ENCODE results near the gene ALX4. TPM values are rescaled to one million over a fixed set of nuclear protein-coding genes. Genes with fewer than 3 reads are reported as not detected.

Gene ALX4
- total and polyA plus RNA-seq, 9 of the 15 experiments (the other 6 are each of a cell fraction or from before 2014, with no cell fraction given): 0.07 to 1.2 (median 0.33) TPM

DNA sequence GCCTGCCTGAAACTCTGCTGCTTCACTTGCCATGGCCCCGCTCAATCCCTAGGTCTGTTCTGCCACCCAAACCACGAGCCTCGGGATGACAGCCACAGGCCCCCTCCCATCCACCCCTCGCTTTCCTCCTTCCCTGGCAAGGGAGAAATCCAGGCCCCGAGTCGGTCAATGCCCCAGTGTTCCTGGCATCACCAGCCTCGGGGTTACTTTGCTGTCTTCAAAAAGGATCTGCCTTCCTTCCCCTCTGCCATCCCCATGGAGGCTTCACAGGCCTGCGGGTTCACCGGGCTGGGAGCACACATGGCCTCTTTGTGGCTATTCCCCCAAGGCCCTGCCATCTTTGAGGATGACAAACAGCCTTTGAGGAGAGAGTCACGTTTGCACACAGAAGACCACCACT lies 38.8 kb upstream of the ALX4 start (continued):
- TF ChIP-seq, protein P1, sequence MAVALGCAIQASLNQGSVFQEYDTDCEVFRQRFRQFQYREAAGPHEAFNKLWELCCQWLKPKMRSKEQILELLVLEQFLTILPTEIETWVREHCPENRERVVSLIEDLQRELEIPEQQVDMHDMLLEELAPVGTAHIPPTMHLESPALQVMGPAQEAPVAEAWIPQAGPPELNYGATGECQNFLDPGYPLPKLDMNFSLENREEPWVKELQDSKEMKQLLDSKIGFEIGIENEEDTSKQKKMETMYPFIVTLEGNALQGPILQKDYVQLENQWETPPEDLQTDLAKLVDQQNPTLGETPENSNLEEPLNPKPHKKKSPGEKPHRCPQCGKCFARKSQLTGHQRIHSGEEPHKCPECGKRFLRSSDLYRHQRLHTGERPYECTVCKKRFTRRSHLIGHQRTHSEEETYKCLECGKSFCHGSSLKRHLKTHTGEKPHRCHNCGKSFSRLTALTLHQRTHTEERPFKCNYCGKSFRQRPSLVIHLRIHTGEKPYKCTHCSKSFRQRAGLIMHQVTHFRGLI (CRISPR knock-in tag; IDR thresholded peaks at IDR 0.05): no peak
- TF ChIP-seq ETV5 (CRISPR knock-in tag; IDR thresholded peaks at IDR 0.05; ENCODE audit: low read depth) (no peak), SNRNP70 (optimal IDR thresholded peaks at IDR 0.05; ENCODE audit: low read depth, low read length) (no peak)
- TF ChIP-seq, protein P2, sequence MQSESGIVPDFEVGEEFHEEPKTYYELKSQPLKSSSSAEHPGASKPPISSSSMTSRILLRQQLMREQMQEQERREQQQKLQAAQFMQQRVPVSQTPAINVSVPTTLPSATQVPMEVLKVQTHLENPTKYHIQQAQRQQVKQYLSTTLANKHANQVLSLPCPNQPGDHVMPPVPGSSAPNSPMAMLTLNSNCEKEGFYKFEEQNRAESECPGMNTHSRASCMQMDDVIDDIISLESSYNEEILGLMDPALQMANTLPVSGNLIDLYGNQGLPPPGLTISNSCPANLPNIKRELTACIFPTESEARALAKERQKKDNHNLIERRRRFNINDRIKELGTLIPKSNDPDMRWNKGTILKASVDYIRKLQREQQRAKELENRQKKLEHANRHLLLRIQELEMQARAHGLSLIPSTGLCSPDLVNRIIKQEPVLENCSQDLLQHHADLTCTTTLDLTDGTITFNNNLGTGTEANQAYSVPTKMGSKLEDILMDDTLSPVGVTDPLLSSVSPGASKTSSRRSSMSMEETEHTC (IDR thresholded peaks at IDR 0.05): no peak
- TF ChIP-seq, protein P3, sequence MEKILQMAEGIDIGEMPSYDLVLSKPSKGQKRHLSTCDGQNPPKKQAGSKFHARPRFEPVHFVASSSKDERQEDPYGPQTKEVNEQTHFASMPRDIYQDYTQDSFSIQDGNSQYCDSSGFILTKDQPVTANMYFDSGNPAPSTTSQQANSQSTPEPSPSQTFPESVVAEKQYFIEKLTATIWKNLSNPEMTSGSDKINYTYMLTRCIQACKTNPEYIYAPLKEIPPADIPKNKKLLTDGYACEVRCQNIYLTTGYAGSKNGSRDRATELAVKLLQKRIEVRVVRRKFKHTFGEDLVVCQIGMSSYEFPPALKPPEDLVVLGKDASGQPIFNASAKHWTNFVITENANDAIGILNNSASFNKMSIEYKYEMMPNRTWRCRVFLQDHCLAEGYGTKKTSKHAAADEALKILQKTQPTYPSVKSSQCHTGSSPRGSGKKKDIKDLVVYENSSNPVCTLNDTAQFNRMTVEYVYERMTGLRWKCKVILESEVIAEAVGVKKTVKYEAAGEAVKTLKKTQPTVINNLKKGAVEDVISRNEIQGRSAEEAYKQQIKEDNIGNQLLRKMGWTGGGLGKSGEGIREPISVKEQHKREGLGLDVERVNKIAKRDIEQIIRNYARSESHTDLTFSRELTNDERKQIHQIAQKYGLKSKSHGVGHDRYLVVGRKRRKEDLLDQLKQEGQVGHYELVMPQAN (IDR thresholded peaks at IDR 0.05; ENCODE audit: borderline replicate concordance): no peak
- TF ChIP-seq, protein P4, sequence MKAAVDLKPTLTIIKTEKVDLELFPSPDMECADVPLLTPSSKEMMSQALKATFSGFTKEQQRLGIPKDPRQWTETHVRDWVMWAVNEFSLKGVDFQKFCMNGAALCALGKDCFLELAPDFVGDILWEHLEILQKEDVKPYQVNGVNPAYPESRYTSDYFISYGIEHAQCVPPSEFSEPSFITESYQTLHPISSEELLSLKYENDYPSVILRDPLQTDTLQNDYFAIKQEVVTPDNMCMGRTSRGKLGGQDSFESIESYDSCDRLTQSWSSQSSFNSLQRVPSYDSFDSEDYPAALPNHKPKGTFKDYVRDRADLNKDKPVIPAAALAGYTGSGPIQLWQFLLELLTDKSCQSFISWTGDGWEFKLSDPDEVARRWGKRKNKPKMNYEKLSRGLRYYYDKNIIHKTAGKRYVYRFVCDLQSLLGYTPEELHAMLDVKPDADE (conservative IDR thresholded peaks at IDR 0.05; ENCODE audit: control insufficient read depth, low read depth, low read length): no peak
